ENCODE results near the gene YBX1. TPM values are rescaled to one million over a fixed set of nuclear protein-coding genes. Genes with fewer than 3 reads are reported as not detected.
A peak's percentile ranks its signal among the peaks of the same experiment; 100 is the strongest.

YBX1 gene
- total and polyA plus RNA-seq, 2 of the 13 experiments (the other 11 are each of a cell fraction or from before 2014, with no cell fraction given) = 339 to 628 TPM

DNA sequence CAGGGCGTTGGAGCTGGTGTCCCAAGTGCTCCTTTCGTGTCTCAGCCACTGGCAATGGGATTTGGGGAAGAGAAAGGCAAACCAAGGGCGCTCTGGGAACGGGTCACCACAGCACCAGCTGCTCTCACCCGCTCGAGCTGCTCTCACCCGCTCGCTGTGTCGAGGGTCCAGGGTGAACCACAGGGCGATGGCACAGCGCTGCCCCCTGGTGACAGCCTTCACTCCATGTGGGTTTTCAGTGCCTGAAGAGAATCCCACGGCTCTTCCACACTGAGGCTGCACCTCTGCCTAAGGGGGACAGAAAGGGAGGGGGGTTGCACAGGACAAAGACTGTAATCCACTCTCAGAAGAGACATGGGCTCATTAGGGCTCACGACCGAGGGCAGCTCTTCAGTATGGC lies 64.9 kb downstream of the YBX1 start (continued):
- TF ChIP-seq, protein P1, sequence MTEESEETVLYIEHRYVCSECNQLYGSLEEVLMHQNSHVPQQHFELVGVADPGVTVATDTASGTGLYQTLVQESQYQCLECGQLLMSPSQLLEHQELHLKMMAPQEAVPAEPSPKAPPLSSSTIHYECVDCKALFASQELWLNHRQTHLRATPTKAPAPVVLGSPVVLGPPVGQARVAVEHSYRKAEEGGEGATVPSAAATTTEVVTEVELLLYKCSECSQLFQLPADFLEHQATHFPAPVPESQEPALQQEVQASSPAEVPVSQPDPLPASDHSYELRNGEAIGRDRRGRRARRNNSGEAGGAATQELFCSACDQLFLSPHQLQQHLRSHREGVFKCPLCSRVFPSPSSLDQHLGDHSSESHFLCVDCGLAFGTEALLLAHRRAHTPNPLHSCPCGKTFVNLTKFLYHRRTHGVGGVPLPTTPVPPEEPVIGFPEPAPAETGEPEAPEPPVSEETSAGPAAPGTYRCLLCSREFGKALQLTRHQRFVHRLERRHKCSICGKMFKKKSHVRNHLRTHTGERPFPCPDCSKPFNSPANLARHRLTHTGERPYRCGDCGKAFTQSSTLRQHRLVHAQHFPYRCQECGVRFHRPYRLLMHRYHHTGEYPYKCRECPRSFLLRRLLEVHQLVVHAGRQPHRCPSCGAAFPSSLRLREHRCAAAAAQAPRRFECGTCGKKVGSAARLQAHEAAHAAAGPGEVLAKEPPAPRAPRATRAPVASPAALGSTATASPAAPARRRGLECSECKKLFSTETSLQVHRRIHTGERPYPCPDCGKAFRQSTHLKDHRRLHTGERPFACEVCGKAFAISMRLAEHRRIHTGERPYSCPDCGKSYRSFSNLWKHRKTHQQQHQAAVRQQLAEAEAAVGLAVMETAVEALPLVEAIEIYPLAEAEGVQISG (CRISPR knock-in tag; IDR thresholded peaks at IDR 0.05) = peak; percentile 18; the same call in 1 of the 2 replicates
- TF ChIP-seq, protein P2, sequence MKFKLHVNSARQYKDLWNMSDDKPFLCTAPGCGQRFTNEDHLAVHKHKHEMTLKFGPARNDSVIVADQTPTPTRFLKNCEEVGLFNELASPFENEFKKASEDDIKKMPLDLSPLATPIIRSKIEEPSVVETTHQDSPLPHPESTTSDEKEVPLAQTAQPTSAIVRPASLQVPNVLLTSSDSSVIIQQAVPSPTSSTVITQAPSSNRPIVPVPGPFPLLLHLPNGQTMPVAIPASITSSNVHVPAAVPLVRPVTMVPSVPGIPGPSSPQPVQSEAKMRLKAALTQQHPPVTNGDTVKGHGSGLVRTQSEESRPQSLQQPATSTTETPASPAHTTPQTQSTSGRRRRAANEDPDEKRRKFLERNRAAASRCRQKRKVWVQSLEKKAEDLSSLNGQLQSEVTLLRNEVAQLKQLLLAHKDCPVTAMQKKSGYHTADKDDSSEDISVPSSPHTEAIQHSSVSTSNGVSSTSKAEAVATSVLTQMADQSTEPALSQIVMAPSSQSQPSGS (CRISPR knock-in tag; IDR thresholded peaks at IDR 0.05) = no peak
- no peak for TF ChIP-seq TBL1XR1 (IDR thresholded peaks at IDR 0.05; ENCODE audit: borderline replicate concordance, low read length, partially characterized antibody)
- 0 out of 2 replicates have a peak, but pooled peaks have one; percentile 17 for TF ChIP-seq ZNF768 (CRISPR knock-in tag; IDR thresholded peaks at IDR 0.05)
- no peak for TF ChIP-seq MBD4 (IDR thresholded peaks at IDR 0.05; ENCODE audit: borderline replicate concordance, low read length)
- TF ChIP-seq TBX2 (CRISPR knock-in tag; IDR thresholded peaks at IDR 0.05; ENCODE audit: borderline replicate concordance) = 0 out of 2 replicates have a peak, but pooled peaks have one; percentile 22
- 0 out of 2 replicates have a peak, but pooled peaks have one; percentile 22 for TF ChIP-seq CAMTA2 (CRISPR knock-in tag; IDR thresholded peaks at IDR 0.05; ENCODE audit: borderline replicate concordance)
- TF ChIP-seq, protein P3, sequence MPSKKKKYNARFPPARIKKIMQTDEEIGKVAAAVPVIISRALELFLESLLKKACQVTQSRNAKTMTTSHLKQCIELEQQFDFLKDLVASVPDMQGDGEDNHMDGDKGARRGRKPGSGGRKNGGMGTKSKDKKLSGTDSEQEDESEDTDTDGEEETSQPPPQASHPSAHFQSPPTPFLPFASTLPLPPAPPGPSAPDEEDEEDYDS (CRISPR knock-in tag; IDR thresholded peaks at IDR 0.05) = no peak
- TF ChIP-seq BRD4 (CRISPR knock-in tag; IDR thresholded peaks at IDR 0.05) = no peak
- TF ChIP-seq, protein P4, sequence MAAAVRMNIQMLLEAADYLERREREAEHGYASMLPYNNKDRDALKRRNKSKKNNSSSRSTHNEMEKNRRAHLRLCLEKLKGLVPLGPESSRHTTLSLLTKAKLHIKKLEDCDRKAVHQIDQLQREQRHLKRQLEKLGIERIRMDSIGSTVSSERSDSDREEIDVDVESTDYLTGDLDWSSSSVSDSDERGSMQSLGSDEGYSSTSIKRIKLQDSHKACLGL (CRISPR knock-in tag; IDR thresholded peaks at IDR 0.05) = no peak
- no peak for TF ChIP-seq HMG20A (CRISPR knock-in tag; IDR thresholded peaks at IDR 0.05; ENCODE audit: borderline replicate concordance)
- no peak for TF ChIP-seq GZF1 (CRISPR knock-in tag; IDR thresholded peaks at IDR 0.05)
- TF ChIP-seq, protein P5, sequence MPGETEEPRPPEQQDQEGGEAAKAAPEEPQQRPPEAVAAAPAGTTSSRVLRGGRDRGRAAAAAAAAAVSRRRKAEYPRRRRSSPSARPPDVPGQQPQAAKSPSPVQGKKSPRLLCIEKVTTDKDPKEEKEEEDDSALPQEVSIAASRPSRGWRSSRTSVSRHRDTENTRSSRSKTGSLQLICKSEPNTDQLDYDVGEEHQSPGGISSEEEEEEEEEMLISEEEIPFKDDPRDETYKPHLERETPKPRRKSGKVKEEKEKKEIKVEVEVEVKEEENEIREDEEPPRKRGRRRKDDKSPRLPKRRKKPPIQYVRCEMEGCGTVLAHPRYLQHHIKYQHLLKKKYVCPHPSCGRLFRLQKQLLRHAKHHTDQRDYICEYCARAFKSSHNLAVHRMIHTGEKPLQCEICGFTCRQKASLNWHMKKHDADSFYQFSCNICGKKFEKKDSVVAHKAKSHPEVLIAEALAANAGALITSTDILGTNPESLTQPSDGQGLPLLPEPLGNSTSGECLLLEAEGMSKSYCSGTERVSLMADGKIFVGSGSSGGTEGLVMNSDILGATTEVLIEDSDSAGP (CRISPR knock-in tag; IDR thresholded peaks at IDR 0.05; ENCODE audit: borderline replicate concordance) = peak; percentile 51
- TF ChIP-seq KLF13 (CRISPR knock-in tag; IDR thresholded peaks at IDR 0.05) = no peak
- TF ChIP-seq NFE2L2 (IDR thresholded peaks at IDR 0.05; ENCODE audit: low read length) = no peak
- TF ChIP-seq, protein P6, sequence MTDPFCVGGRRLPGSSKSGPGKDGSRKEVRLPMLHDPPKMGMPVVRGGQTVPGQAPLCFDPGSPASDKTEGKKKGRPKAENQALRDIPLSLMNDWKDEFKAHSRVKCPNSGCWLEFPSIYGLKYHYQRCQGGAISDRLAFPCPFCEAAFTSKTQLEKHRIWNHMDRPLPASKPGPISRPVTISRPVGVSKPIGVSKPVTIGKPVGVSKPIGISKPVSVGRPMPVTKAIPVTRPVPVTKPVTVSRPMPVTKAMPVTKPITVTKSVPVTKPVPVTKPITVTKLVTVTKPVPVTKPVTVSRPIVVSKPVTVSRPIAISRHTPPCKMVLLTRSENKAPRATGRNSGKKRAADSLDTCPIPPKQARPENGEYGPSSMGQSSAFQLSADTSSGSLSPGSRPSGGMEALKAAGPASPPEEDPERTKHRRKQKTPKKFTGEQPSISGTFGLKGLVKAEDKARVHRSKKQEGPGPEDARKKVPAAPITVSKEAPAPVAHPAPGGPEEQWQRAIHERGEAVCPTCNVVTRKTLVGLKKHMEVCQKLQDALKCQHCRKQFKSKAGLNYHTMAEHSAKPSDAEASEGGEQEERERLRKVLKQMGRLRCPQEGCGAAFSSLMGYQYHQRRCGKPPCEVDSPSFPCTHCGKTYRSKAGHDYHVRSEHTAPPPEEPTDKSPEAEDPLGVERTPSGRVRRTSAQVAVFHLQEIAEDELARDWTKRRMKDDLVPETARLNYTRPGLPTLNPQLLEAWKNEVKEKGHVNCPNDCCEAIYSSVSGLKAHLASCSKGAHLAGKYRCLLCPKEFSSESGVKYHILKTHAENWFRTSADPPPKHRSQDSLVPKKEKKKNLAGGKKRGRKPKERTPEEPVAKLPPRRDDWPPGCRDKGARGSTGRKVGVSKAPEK (CRISPR knock-in tag; IDR thresholded peaks at IDR 0.05; ENCODE audit: borderline replicate concordance) = peak; percentile 35; the same call in 1 of the 2 replicates
- peak; percentile 17; the same call in 1 of the 2 replicates for TF ChIP-seq POLR2AphosphoS5 (IDR thresholded peaks at IDR 0.05; ENCODE audit: low read depth, low read length)
- no peak for TF ChIP-seq PAWR (CRISPR knock-in tag; IDR thresholded peaks at IDR 0.05; ENCODE audit: borderline replicate concordance)
- no peak for TF ChIP-seq NFIC (IDR thresholded peaks at IDR 0.05; ENCODE audit: low read length)
- no peak for TF ChIP-seq NAIF1 (CRISPR knock-in tag; IDR thresholded peaks at IDR 0.05; ENCODE audit: borderline replicate concordance)
- no peak for TF ChIP-seq KDM1A (CRISPR knock-in tag; IDR thresholded peaks at IDR 0.05)
- TF ChIP-seq FOXK1 (CRISPR knock-in tag; IDR thresholded peaks at IDR 0.05; ENCODE audit: borderline replicate concordance, low read depth) = no peak

Measured in HepG2 (cell line).